PFSK-1 (cell line): ENCODE measurements around the gene DDC.

Source experiments
- REST ChIP-seq, 2 experiments: IDR thresholded peaks; 2 replicates each; pipeline versions ENCODE4 v1.6.1 to v1.8.0; 2011 to 2012; ENCODE audit warnings: low read depth in 2 of 2, low read length in 2 of 2, control low read depth in 1 of 2, inconsistent platforms in 1 of 2, mild to moderate bottlenecking in 1 of 2, moderate library complexity in 1 of 2; ENCODE audit not compliant: insufficient read depth in 1 of 2
- SIN3A ChIP-seq: IDR thresholded peaks from 2 replicates; pipeline ENCODE4 v1.6.1; 2012; ENCODE audit warnings: mild to moderate bottlenecking, low read length, moderate library complexity, borderline replicate concordance; ENCODE audit not compliant: insufficient read depth
- TAF1 ChIP-seq: IDR thresholded peaks from 2 replicates; pipeline ENCODE4 v1.6.1; 2012; ENCODE audit warnings: low read length, control low read depth, borderline replicate concordance; ENCODE audit not compliant: insufficient read depth

- TF ChIP-seq SIN3A (no peak), REST (IDR thresholded peaks at IDR 0.05; ENCODE audit: insufficient read depth in 1 of 2, low read depth in 2 of 2, low read length in 2 of 2) (no peak), TAF1 (no peak)
Observed at GRCh38 chr7:50512384-50512783, 52.8 kb downstream of the DDC start.
